ENCODE measurements around the gene C1RL.
A peak's percentile ranks its signal among the peaks of the same experiment; 100 is the strongest.

GRCh38 chr12:7129872-7130691 is 21.1 kb upstream of the C1RL start, which contains the start of gene CLSTN3:
- TF ChIP-seq CTCF (IDR thresholded peaks at IDR 0.05), result no peak
- TF ChIP-seq POLR2AphosphoS5 (IDR thresholded peaks at IDR 0.05; ENCODE audit: insufficient read depth in 1 of 2, low read depth in 1 of 2), result peak in 1 of 2 donors; percentile 70

Measured in vagina (tissue), 2 donors.